Measurements from ENCODE around the gene GNAQ.

GNAQ gene

DNA sequence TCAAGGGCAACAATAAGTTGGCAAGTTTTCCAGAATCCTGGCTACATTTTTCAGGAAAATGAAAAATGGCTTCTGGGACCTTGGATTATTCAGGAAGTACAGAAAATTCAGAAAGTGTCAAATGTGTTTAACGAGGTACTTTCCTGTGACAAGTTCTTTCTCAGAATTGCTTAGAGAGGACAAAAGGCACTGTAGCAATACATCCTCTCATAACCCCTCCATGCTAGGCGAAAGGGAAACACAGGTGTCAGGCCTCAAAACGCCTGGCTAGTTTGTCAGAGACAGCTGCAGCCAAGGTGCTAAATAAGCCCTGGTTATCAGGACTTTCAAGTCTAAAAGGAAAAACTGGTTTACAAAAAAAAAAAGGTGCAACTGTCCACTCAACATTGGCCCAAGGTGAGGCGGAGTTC, 115.2 kb downstream of the GNAQ start:
- Mint-ChIP-seq H3K27ac (peak overlapping the region; percentile 74), H3K9me3 (peaks cover 8% of the 10 kb centered on the region), H3K27me3 (ENCODE audit: low read depth, poor library complexity) (peaks cover 6% of the 10 kb centered on the region), H3K4me3 (no peak overlapping the region), H3K4me1 (peaks cover 25% of the 10 kb centered on the region), H3K36me3 (ENCODE audit: low read depth) (peaks cover 54% of the 10 kb centered on the region)
- DNase-seq = no peak
- TF ChIP-seq CTCF (IDR thresholded peaks at IDR 0.05) = no peak

GRCh38 chr9:77915744-77916143, 115.9 kb downstream of the GNAQ start:
- Mint-ChIP-seq H3K27ac (no peak overlapping the region), H3K4me1 (peaks cover 25% of the 10 kb centered on the region)

DNA sequence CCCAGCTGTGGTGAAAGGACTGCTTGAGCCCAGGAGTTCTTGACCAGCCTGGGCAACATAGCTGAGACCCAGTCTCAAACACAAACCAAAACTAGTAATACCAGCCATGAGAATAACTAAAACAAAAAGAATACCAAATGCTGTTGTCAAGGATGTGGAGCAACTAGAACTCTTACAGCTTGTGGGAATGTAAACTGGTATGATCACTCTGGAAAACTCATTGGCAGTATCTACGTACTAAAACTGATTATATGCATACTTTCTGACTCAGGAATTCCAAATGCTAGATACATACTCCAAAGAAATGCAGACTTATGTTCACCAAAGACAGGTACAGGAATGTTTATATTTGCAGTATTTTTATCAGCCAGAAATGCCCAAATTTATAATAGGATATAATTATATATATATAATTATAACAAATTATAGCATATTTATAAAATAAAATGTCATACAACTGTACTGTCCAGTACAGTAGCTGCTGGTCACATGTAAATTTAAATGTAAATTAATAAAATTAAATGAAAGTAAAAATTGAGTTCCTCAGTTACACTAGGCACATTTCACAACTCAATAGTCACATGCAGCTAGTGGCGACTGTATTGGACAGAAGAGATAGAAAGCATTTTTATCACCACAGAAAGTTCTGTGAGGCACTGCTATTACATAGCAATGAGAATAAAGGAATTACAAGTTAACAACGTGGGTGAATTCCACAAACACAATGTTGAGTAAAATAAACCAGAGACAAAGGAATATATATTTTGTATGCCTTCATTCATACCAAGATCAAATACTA, 118.5 kb downstream of the GNAQ start:
- peaks cover 3% of the 10 kb centered on the region for H3K27me3 Mint-ChIP-seq (ENCODE audit: low read depth, poor library complexity)
- H3K4me3 Mint-ChIP-seq = no peak overlapping the region
- H3K36me3 Mint-ChIP-seq (ENCODE audit: low read depth) = peaks cover 30% of the 10 kb centered on the region
- no peak overlapping the region for H3K27ac Mint-ChIP-seq
- peaks cover 29% of the 10 kb centered on the region for H3K4me1 Mint-ChIP-seq
- no peak for TF ChIP-seq CTCF (IDR thresholded peaks at IDR 0.05)
- H3K9me3 Mint-ChIP-seq = peaks cover 8% of the 10 kb centered on the region
- no peak for DNase-seq

More at GRCh38 chr9:77915744-77916143, 115.9 kb downstream of the GNAQ start:
- Mint-ChIP-seq H3K36me3 (ENCODE audit: low read depth) (peaks cover 52% of the 10 kb centered on the region), H3K4me3 (no peak overlapping the region), H3K9me3 (peaks cover 8% of the 10 kb centered on the region), H3K27me3 (ENCODE audit: low read depth, poor library complexity) (peaks cover 6% of the 10 kb centered on the region)
- TF ChIP-seq CTCF (IDR thresholded peaks at IDR 0.05) = no peak
- no peak for DNase-seq

- Mint-ChIP-seq H3K9me3 (peaks cover 8% of the 10 kb centered on the region), H3K4me3 (no peak overlapping the region), H3K4me1 (peaks cover 19% of the 10 kb centered on the region), H3K36me3 (ENCODE audit: low read depth) (peaks cover 30% of the 10 kb centered on the region), H3K27ac (no peak overlapping the region), H3K27me3 (ENCODE audit: low read depth, poor library complexity) (peaks cover 3% of the 10 kb centered on the region)
- no peak for DNase-seq
- TF ChIP-seq CTCF (IDR thresholded peaks at IDR 0.05) = no peak
Measured at GRCh38 chr9:77911928-77912327, 119.7 kb downstream of the GNAQ start.

- Mint-ChIP-seq H3K36me3 (ENCODE audit: low read depth) (peaks cover 30% of the 10 kb centered on the region), H3K27ac (no peak overlapping the region), H3K27me3 (ENCODE audit: low read depth, poor library complexity) (peaks cover 5% of the 10 kb centered on the region), H3K4me1 (peaks cover 4% of the 10 kb centered on the region), H3K4me3 (no peak overlapping the region), H3K9me3 (peaks cover 8% of the 10 kb centered on the region)
- TF ChIP-seq CTCF (IDR thresholded peaks at IDR 0.05) = no peak
- no peak for DNase-seq
Measured at GRCh38 chr9:77910194-77910621, 121.4 kb downstream of the GNAQ start.

DNA sequence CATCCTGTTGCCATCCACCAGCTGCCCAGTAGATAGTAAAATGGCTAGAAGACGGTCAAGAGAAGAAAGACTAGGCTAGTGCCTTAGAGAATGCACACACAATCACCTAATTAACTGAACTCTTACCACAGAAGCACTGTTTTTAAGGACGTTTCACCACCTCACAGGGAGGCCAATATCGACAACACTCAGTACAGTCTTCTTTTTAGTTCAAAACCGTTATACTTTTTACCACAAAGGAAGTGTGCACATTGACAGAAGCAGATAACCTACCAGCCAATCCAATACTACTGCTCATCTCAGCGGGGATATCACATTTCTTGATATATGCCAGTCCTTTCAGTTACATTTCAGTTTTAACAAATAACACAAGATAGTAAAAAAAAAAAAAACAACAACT, 122.3 kb downstream of the GNAQ start:
- TF ChIP-seq CTCF (IDR thresholded peaks at IDR 0.05) = no peak
- peaks cover 8% of the 10 kb centered on the region for H3K9me3 Mint-ChIP-seq
- H3K27me3 Mint-ChIP-seq (ENCODE audit: low read depth, poor library complexity) = peaks cover 5% of the 10 kb centered on the region
- no peak overlapping the region for H3K27ac Mint-ChIP-seq
- peaks cover 26% of the 10 kb centered on the region for H3K36me3 Mint-ChIP-seq (ENCODE audit: low read depth)
- no peak for DNase-seq
- no peak overlapping the region for H3K4me3 Mint-ChIP-seq
- H3K4me1 Mint-ChIP-seq = peaks cover 4% of the 10 kb centered on the region
